ENCODE data around the gene GLRX3.

DNA sequence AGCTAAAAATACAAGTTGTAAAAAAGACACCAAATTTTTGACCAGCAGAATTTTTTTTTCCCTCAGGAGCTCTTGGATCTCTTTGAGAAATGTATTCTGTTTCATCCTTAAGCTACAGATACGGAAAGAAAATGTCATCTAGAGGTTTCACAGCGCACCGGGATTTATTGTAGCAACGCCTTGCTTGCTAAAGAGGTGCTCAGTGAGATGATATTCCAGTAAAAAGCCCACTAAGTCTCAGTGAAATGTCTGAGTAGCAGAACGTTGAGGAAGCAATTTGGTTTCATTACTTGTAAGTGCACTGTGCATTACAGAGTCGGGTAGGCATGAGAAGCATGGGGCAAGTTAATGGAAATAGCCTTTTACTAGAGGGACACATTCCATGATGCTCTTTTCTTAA is 62.5 kb downstream of the GLRX3 start:
- TF ChIP-seq ZBTB48 (tag by site-specific recombination; IDR thresholded peaks at IDR 0.05) (no peak), ZNF114 (tag by site-specific recombination; IDR thresholded peaks at IDR 0.05) (no peak), TCF7L2 (IDR thresholded peaks at IDR 0.05; ENCODE audit: borderline replicate concordance, low read depth, low read length) (no peak), ZNF266 (tag by site-specific recombination; IDR thresholded peaks at IDR 0.05; ENCODE audit: low read depth) (no peak), YY1 (tag by site-specific recombination; IDR thresholded peaks at IDR 0.05) (no peak), ZNF501 (tag by site-specific recombination; IDR thresholded peaks at IDR 0.05) (no peak), ZNF530 (tag by site-specific recombination; IDR thresholded peaks at IDR 0.05; ENCODE audit: low read depth) (no peak), ZNF10 (tag by site-specific recombination; IDR thresholded peaks at IDR 0.05) (no peak), EGR2 (tag by site-specific recombination; IDR thresholded peaks at IDR 0.05; ENCODE audit: low read depth) (no peak)
- TF ChIP-seq, protein P1, sequence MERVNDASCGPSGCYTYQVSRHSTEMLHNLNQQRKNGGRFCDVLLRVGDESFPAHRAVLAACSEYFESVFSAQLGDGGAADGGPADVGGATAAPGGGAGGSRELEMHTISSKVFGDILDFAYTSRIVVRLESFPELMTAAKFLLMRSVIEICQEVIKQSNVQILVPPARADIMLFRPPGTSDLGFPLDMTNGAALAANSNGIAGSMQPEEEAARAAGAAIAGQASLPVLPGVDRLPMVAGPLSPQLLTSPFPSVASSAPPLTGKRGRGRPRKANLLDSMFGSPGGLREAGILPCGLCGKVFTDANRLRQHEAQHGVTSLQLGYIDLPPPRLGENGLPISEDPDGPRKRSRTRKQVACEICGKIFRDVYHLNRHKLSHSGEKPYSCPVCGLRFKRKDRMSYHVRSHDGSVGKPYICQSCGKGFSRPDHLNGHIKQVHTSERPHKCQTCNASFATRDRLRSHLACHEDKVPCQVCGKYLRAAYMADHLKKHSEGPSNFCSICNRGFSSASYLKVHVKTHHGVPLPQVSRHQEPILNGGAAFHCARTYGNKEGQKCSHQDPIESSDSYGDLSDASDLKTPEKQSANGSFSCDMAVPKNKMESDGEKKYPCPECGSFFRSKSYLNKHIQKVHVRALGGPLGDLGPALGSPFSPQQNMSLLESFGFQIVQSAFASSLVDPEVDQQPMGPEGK (tag by site-specific recombination; IDR thresholded peaks at IDR 0.05) = no peak
